Activated CD4-positive, alpha-beta T cell treated with anti-CD3 and anti-CD28 coated beads for 24 hours (primary cell): ENCODE data around the gene XIRP2.
"Not testable (repeated sequence)": the region's sequence is repeated elsewhere in the genome, so short reads cannot be mapped to it uniquely, and the experiment has no call there.

Experiments used
- DNase-seq, 2 donors: peaks; one replicate each; pipeline ENCODE4 v3.0.0-alpha.2; 2020; ENCODE audit warnings: low read depth in 2 of 2

Gene XIRP2

DNA sequence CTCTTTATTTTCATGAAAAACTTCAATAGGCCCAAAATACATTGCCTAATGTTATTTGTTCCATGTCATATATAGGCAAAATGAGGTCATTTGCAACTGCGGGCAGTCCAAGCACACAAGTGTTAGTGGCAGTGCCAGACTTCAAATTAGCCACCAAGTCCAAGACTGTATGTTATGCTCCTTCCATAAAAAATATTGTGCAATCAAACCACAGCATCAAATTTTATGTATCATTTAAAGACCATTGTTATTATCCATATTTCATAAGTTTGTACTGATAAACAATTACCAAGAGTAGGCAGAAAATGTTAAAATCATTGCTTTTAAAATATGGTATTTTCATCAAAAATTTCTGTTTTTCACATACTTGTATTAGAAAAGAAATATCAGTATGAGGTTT is 54.1 kb downstream of the XIRP2 start:
- no peak for DNase-seq

DNA sequence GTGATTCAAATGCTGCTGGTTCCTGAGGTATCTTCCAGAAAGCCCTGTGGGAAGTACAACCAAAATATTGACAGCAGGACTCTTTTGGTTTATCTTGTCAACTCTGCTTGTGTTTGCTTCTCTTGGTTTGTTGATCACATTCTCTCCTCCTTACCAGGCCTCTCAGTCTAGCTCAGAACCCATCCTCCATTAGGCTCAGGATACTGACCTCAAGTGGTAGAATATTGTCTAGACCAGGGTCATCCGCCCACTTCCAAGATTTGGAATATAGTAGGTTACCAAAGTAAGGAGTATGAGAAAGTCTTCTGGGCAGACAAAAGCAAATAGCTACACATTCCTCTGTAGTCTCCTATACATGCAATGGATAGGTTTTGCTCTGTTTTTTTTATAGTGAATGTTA is 56.6 kb downstream of the XIRP2 start:
- DNase-seq = no peak

- DNase-seq = no peak
Measured at GRCh38 chr2:166957686-166958085, 69.4 kb downstream of the XIRP2 start.

DNA sequence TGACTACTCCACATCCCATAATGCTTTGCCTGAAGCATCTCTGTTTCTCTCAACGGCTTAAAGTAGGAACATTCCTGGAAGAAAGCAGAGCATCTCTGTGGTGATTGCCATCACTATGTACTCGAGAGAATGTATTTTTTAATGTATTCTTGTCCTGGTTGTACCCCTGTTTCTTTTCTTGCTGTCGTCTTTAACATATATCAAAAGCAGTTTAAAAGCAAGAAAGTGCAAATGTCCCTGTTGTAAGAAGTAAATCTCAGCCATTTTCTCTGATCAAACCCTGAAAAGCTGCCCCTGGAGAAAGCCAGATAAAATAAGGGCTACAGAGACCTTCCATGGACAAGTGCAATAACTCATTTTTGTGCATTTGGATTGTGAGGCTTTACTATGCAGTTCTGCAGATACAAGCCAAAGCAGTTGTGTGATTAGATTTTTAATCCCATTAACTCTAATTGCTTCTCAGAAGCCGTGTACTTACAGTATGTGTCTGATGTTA is 70.8 kb downstream of the XIRP2 start:
- DNase-seq = no peak

GRCh38 chr2:166959556-166959955 is 71.3 kb downstream of the XIRP2 start:
- no peak for DNase-seq

GRCh38 chr2:166960702-166961270 is 72.5 kb downstream of the XIRP2 start:
- DNase-seq = no peak

DNA sequence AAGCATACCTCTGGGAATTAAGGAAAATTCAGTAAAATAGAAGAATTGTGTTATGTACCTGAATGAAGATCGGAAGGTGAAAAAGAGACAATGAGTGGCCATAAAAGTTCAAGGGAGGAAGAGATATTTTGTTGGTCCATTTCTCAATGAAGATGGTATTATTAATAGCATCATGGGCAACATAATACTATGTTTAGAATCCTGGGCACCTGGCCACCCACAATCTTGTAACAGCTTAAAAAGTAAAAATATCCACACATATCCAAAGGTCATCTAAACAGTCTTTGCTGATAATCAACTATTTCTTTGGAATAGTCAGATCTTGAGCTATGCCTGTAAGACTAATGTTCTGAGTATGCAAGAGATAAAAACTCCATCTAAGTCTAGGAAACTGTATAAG is 73.7 kb downstream of the XIRP2 start:
- no peak for DNase-seq

- no peak for DNase-seq
Measured at GRCh38 chr2:166969486-166969885, 81.2 kb downstream of the XIRP2 start.

DNA sequence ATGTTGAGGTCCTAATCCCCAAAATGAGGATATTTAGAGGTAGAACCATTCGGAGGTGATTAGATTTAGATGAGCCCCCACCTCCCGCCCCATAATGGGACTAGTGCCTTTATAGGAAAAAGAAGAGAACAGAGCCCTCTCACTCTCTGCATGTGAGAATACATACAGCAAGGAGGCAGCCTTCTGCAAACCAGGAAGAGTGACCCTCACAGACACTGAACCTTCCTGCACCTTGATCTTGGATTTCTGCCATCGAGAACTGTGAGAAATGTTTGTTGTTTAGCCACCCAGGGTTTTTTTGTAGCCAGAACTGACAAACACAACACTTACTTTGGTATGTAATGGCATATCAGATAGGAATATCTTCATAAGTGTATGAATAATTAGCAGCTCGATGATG is 83.7 kb downstream of the XIRP2 start:
- DNase-seq = no peak

DNA sequence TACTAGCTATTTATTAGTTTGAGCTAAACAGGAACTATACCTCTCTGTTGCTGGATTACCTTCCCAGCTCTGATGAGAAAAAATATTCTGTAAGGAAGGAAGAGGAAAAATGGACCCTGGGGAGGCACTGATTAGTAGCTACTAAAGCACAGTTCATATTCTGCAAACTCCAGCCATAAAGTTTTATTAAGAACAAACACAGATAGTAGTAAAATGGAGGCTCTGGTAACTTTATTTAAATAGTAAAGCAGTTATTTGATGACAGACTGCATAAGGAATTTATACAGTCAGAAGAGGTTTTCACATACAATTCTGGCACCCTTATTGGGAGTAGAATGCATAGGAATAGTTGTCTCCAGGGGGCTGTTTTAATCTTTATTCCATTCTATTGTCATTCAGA is 84.1 kb downstream of the XIRP2 start:
- no peak for DNase-seq

- DNase-seq = no peak
Measured at GRCh38 chr2:166984188-166984587, 95.9 kb downstream of the XIRP2 start.

DNA sequence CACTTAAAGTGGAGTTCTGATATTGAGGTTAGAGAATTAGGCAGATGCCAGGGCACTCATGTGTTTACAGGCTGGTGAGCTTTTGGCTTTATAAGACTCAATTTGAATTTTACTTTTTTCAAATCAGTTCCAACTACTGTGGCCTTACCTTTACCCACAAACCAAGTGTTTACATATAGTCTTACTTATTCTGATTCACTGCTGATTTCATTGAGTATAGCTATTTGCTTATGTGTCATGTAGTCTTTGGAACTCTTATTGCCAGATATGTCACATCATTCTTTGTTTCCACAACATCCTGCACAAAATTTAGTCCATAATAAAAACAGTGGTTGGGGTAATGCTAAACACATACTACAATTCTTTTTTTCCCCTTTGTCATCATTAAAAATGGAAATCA is 96.5 kb downstream of the XIRP2 start:
- no peak for DNase-seq

DNA sequence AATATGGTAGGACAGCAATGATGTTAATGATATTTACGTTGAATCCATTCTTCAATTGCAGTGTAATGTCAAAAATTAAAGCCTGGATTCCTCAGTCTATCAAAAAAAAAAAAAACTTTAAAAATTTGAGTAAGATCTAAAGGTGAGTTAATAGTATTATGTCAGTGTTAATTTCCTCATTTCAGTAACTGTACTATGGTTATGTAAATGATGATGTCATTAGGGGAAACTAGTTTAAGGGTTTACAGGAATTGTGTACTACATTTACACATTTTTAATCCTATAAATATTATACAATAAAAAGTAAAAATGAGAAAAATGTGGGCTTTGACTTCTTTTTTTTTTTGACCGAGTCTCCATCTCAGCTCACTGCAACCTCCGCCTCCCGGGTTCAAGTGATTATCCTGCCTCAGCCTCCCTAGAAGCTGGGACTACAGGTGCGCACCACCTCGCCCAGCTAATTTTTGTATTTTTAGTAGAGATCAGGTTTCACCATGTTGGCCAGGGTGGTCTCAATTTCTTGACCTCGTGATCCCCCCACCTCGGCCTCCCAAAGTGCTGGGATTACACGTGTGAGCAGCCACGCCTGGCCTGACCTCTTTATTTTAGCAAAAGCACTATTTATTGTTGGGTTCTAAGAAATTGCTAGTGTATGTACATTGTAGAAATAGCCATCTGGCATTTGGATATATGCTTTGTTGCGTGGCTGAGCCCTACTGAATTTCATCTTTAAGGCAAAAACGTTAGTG is 106.5 kb downstream of the XIRP2 start:
- DNase-seq = no peak

DNA sequence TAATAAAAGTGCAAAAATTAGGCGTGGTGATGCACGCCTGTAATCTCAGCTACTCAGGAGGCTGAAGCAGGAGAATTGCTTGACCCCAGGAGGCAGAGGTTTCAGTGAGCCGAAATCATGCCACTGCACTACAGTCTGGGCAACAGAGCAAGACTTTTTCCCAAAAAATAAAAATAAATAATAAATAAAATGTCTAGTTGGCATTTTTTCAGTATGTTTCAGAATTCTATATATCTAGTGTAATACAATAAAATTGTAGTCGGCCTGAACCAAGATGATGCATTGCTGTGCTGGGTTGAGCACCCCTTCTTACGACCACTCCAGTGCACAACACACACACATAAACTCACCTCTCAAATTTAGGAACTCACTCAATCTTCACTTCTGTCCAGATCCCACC is 108.2 kb downstream of the XIRP2 start:
- DNase-seq = no peak

DNA sequence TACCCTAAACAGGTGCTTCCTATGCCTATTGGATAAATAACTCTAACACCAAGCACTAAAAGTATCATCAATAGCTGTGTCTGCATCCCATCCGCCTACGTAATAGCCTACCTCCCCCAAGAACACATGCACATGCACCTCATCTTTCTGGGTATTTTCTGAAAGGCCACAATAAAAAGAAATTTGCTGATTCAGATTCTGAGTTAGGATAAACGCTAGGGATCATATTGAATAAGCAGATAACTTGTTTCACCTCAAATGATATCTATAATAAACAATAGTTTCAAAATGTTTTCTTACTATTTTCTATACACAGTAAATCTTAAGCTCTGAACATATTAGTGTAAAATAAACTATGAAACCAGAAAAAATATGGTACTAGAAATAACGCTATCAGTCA is 112.9 kb downstream of the XIRP2 start:
- no peak for DNase-seq

DNA sequence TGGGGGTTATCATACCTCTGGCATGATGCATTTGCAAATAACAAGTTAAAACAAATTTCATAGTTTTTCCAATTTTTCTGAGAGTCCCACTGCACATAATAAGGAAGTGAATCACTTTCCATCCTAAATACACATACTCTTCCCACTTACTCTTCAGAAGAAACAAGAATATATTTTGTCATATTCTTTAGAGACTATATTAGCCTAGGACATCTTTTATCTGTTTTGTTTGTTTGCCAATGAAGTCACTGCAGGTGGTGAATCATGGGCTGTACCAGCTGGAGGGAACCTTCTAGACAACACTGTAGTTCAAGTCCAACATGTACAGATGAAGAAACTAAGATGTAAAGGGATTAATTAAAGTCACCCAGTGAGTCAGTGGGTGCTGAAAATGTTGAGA is 116.8 kb downstream of the XIRP2 start:
- no peak for DNase-seq

DNA sequence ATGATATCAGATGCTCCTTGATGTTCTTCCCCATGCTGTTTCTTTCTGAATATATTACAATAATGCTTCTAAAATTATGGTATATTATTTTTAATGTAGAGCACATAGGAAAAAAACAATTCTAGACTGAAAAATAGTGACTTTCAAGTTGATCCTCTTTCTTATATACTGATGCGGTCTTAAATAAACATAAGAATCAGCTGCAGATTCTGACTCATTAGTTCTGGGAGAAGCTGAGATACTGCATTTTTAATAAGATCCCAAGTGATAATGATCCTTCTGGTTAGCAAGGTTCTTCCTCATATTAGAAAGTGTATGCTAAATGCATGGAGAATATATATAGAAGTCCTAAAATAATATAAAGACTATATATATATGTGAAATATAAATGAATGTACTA is 124.9 kb downstream of the XIRP2 start:
- no peak for DNase-seq

- DNase-seq = no peak
Measured at GRCh38 chr2:167015806-167016205, 127.5 kb downstream of the XIRP2 start.

- DNase-seq = no peak
Measured at GRCh38 chr2:167017021-167017420, 128.7 kb downstream of the XIRP2 start.

DNA sequence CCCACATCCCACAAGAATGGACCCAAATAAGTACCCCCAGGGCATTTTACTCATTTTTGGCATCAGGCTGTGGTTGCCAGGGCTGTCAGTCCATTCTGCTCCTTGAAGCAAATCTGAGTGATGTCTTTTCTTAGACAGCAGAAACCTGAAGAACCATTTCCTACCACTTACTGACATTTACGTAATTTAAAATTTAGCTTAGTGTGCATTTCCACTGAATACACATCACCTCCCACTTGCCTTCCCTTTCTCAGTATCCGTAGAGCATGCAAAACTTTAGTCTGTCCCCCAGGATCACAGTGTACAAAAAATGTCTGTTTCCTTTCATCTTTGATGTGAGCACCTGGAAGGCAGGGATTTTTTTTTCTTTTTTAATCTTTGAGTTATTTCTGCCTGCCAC is 130.3 kb downstream of the XIRP2 start:
- no peak for DNase-seq

GRCh38 chr2:167028503-167028902 is 140.2 kb downstream of the XIRP2 start:
- no peak for DNase-seq

DNA sequence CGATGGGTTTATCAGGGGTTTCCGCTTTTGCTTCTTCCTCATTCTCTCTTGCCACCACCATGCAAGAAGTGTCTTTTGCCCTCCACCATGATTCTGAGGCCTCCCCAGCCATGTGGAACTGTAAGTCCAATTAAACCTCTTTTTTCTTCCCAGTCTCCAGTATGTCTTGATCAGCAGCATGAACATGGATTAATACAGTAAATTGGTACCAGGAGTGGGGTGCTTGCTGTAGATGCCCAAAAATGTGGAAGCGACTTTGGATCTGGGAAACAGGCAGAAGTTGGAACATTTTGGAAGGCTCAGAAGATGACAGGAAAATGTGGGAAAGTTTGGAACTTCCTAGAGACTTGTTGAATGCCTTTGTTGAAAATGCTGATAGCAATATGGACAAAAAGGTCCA is 146.7 kb downstream of the XIRP2 start:
- DNase-seq = not testable (repeated sequence)

DNA sequence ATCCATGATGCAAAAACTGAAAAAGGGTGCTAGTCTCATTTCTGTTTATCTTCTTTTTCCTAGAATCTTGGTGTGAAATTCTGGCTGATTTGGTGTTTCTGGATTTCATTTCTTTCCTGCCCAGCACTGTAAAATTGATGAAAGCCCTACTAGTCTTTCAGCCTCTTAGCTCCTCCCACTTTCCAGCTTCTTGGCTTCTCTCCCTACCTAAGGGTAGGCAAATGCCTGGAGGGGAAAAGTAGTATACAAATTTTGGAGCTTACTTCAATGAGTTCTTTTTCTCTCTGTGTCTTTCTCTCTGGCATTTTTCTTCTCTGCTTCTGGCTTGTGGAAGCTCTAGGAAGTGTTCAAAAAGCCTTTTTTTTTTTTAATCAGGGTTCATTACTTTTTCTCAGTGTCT is 160.5 kb downstream of the XIRP2 start:
- DNase-seq = no peak

DNA sequence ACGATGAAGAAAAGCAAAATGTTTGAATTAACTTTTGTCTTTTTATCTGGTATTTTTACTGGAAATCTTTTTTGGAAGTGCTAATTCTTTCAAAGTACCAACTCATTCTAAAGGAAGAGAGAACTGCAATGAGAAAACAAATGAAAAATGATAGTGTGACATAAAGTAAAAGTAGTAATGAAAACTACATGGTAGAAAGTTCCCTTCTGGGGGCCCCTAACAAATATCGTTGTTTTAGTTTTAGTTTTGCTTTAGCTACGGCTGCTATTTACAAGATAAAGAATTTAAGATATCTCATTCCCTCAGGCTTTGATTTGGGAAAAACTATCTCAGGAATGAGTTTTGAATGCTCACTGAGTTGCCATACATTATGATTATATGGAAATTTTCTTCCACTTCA is 161.4 kb downstream of the XIRP2 start:
- DNase-seq = no peak
